HepG2 (cell line): ENCODE results near the gene GCNT2. TPM values are rescaled to one million over a fixed set of nuclear protein-coding genes. Genes with fewer than 3 reads are reported as not detected.

ENCODE experiments used
- EP300 ChIP-seq, 3 experiments: sonication (generic) in 1 of 3; formaldehyde crosslinking in 1 of 3; IDR thresholded peaks; 2 replicates each; pipeline versions ENCODE4 v1.5.1 to v1.6.1; 2011 to 2020; ENCODE audit warnings: low read depth in 2 of 3, low read length in 2 of 3, borderline replicate concordance in 1 of 3, improper control_type of control experiment in 1 of 3, mild to moderate bottlenecking in 1 of 3, missing genetic modification reagents in 1 of 3, moderate library complexity in 1 of 3
- GATAD1 ChIP-seq: IDR thresholded peaks from 2 replicates; pipeline ENCODE4 v1.6.1; 2016; ENCODE audit warnings: missing genetic modification reagents, missing compliant biosample characterization
- HIC2 ChIP-seq: sonication (generic); formaldehyde crosslinking; IDR thresholded peaks from 2 replicates; pipeline ENCODE4 v1.9.0; 2022; ENCODE audit warnings: low read depth, missing genetic modification reagents
- NR2F6 ChIP-seq, 2 experiments: IDR thresholded peaks; 2 replicates each; pipeline ENCODE4 v1.6.1; 2016; ENCODE audit warnings: antibody characterized with exemption in 1 of 2, mild to moderate bottlenecking in 1 of 2
- RFX5 ChIP-seq: IDR thresholded peaks from 2 replicates; pipeline ENCODE4 v1.6.1; 2011; ENCODE audit warnings: low read depth, low read length, improper control_type of control experiment
- SMARCC2 ChIP-seq: fragments of 450-650 bp; IDR thresholded peaks from 2 replicates; pipeline ENCODE4 v1.6.1; 2017; ENCODE audit warnings: antibody characterized with exemption, mild to moderate bottlenecking
- TEAD3 ChIP-seq: optimal IDR thresholded peaks from 2 replicates; pipeline ENCODE3; 2016; ENCODE audit warnings: borderline replicate concordance
- ZBTB20 ChIP-seq: sonication (generic); formaldehyde crosslinking; IDR thresholded peaks from 2 replicates; pipeline ENCODE4 v1.8.1; 2023; ENCODE audit warnings: missing genetic modification reagents, low read depth, mild to moderate bottlenecking, borderline replicate concordance
- ZBTB40 ChIP-seq, 2 experiments: fragments of 450-650 bp in 1 of 2; sonication (generic) in 1 of 2; formaldehyde crosslinking in 1 of 2; IDR thresholded peaks; 2 replicates each; pipeline versions ENCODE4 v1.6.1 to v1.8.0; 2016 to 2022; ENCODE audit warnings: antibody characterized with exemption in 1 of 2, mild to moderate bottlenecking in 1 of 2, missing genetic modification reagents in 1 of 2
- ZFP37 ChIP-seq: sonication (generic); formaldehyde crosslinking; IDR thresholded peaks from 2 replicates; pipeline ENCODE4 v1.4.0; 2020; ENCODE audit warnings: missing genetic modification reagents, borderline replicate concordance
- ZNF589 ChIP-seq: sonication (generic); formaldehyde crosslinking; conservative IDR thresholded peaks from 2 replicates; pipeline ENCODE4 v1.8.0; 2022; ENCODE audit warnings: mild to moderate bottlenecking, moderate library complexity, missing genetic modification reagents
- polyA plus RNA-seq, 8 experiments: library from polyadenylated mRNA; depleted of rRNA in 3 of 8; stranded (reverse) in 7 of 8; unstranded in 1 of 8; fragments of >200 nt; fragmentation: Illumina TruSeq in 4 of 8; extraction: Trizol in 4 of 8; gene quantifications; 2 replicates each; pipeline versions ENCODE4 v1.2.1 to v1.2.3, GENCODE V29; 2011 to 2016; ENCODE audit warnings: low read depth in 4 of 8, missing spikeins in 1 of 8, mixed read lengths in 1 of 8; ENCODE audit not compliant: insufficient read depth in 1 of 8
- total RNA-seq, 5 experiments: library from RNA; depleted of rRNA; stranded (reverse); fragments of >200 nt; fragmentation: Illumina TruSeq; extraction: Trizol; gene quantifications; 2 replicates each; pipeline ENCODE4 v1.2.3, GENCODE V29; 2016; ENCODE audit warnings: low read depth in 1 of 5
- TF ChIP-seq, protein P1 (sequence below): sonication (generic); formaldehyde crosslinking; conservative IDR thresholded peaks from 2 replicates; pipeline ENCODE4 v1.4.0; 2020; ENCODE audit warnings: mild to moderate bottlenecking, missing genetic modification reagents, moderate library complexity

The GCNT2 gene
- total and polyA plus RNA-seq, 2 of the 13 experiments (the other 11 are each of a cell fraction or from before 2014, with no cell fraction given): 11.8 to 31.9 TPM

GRCh38 chr6:10567256-10568026 lies 46.3 kb downstream of the GCNT2 start (continued):
- TF ChIP-seq ZBTB40 (IDR thresholded peaks at IDR 0.05) (no peak), ZBTB40 (CRISPR knock-in tag; IDR thresholded peaks at IDR 0.05) (no peak), ZBTB20 (peak; percentile 23; the same call in 1 of the 2 replicates), NR2F6 (IDR thresholded peaks at IDR 0.05) (peak; percentile 45), NR2F6 (CRISPR knock-in tag; IDR thresholded peaks at IDR 0.05) (no peak), SMARCC2 (no peak), ZFP37 (CRISPR knock-in tag) (no peak), RFX5 (no peak), HIC2 (CRISPR knock-in tag) (peak; percentile 31; the same call in 1 of the 2 replicates), ZNF589 (CRISPR knock-in tag) (no peak), TEAD3 (CRISPR knock-in tag) (peak; percentile 91), GATAD1 (CRISPR knock-in tag) (no peak), EP300 (IDR thresholded peaks at IDR 0.05; ENCODE audit: low read depth in 2 of 2, low read length in 2 of 2) (peak in 1 of 2 experiments; percentile 58; a peak in 1 of 4 replicates), EP300 (CRISPR knock-in tag; IDR thresholded peaks at IDR 0.05; ENCODE audit: borderline replicate concordance) (no peak; the same call in 1 of the 2 replicates)
- TF ChIP-seq, protein P1, sequence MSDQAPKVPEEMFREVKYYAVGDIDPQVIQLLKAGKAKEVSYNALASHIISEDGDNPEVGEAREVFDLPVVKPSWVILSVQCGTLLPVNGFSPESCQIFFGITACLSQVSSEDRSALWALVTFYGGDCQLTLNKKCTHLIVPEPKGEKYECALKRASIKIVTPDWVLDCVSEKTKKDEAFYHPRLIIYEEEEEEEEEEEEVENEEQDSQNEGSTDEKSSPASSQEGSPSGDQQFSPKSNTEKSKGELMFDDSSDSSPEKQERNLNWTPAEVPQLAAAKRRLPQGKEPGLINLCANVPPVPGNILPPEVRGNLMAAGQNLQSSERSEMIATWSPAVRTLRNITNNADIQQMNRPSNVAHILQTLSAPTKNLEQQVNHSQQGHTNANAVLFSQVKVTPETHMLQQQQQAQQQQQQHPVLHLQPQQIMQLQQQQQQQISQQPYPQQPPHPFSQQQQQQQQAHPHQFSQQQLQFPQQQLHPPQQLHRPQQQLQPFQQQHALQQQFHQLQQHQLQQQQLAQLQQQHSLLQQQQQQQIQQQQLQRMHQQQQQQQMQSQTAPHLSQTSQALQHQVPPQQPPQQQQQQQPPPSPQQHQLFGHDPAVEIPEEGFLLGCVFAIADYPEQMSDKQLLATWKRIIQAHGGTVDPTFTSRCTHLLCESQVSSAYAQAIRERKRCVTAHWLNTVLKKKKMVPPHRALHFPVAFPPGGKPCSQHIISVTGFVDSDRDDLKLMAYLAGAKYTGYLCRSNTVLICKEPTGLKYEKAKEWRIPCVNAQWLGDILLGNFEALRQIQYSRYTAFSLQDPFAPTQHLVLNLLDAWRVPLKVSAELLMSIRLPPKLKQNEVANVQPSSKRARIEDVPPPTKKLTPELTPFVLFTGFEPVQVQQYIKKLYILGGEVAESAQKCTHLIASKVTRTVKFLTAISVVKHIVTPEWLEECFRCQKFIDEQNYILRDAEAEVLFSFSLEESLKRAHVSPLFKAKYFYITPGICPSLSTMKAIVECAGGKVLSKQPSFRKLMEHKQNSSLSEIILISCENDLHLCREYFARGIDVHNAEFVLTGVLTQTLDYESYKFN (CRISPR knock-in tag): no peak
